IMR-90 (cell line): ENCODE data around the gene TALDO1. TPM values are rescaled to one million over a fixed set of nuclear protein-coding genes. Genes with fewer than 3 reads are reported as not detected.

Experiments used
- ATAC-seq: fragments of 200-7000 bp; cut with Tn5 transposase; 2 replicates; pipeline ENCODE4 v1.9.1; 2020; ENCODE audit warnings: low read depth, mild to moderate bottlenecking, moderate library complexity
- BruUV-seq: library from RNA; stranded (reverse); fragments of 400-500 nt; replicated peaks from 2 replicates; lab custom pipeline; 2021; lab: Mats Ljungman, UMichigan
- CTCF ChIA-PET: fragments of 300-600 bp; formaldehyde crosslinking; extraction: SDS; loops from one replicate; lab custom pipeline; 2021; ENCODE audit warnings: antibody characterized with exemption; lab: Yijun Ruan, JAX
- POLR2A ChIA-PET: fragments of 300-600 bp; sonication (Branson Sonifier 250); formaldehyde crosslinking; loops from one replicate; lab custom pipeline; 2022; ENCODE audit warnings: antibody characterized with exemption; ENCODE audit not compliant: unreplicated experiment; lab: Charles Lee
- DNase-seq: peaks from one replicate; pipeline ENCODE4 v3.0.0; 2013
- H2AFZ ChIP-seq: replicated peaks from 2 replicates; pipeline ENCODE3; 2013; ENCODE audit warnings: low read length, mild to moderate bottlenecking; ENCODE audit not compliant: poor library complexity
- H2AK5ac ChIP-seq: 2 replicates; pipeline ENCODE4 v1.6.1; 2013; ENCODE audit warnings: low read depth, low read length, inconsistent platforms
- H2AK9ac ChIP-seq: replicated peaks from 2 replicates; pipeline ENCODE3; 2013; ENCODE audit warnings: mild to moderate bottlenecking, low read depth, low read length, moderate library complexity; ENCODE audit not compliant: poor library complexity
- H2BK120ac ChIP-seq: 2 replicates; pipeline ENCODE4 v1.6.1; 2013; ENCODE audit warnings: low read depth, low read length, inconsistent platforms
- H2BK15ac ChIP-seq: 3 replicates; pipeline ENCODE4 v1.6.1; 2013; ENCODE audit warnings: low read depth, low read length, inconsistent platforms
- H2BK20ac ChIP-seq: 2 replicates; pipeline ENCODE4 v1.6.1; 2013; ENCODE audit warnings: low read depth, mild to moderate bottlenecking, inconsistent platforms, low read length, moderate library complexity
- H2BK5ac ChIP-seq: 2 replicates; pipeline ENCODE4 v1.6.1; 2013; ENCODE audit warnings: mild to moderate bottlenecking, low read depth, low read length, inconsistent platforms; ENCODE audit not compliant: poor library complexity, severe bottlenecking
- H3K14ac ChIP-seq: replicated peaks from 2 replicates; pipeline ENCODE4 v1.6.1; 2013; ENCODE audit warnings: low read depth, low read length, inconsistent platforms
- H3K18ac ChIP-seq: 2 replicates; pipeline ENCODE4 v1.6.1; 2013; ENCODE audit warnings: low read depth, low read length, control low read depth
- H3K23ac ChIP-seq: 2 replicates; pipeline ENCODE4 v1.6.1; 2013; ENCODE audit warnings: low read depth, low read length, inconsistent platforms
- H3K27ac ChIP-seq: 2 replicates; pipeline ENCODE4 v1.5.1; 2013; ENCODE audit warnings: mild to moderate bottlenecking, control low read depth, low read length; ENCODE audit not compliant: insufficient read depth
- H3K27me3 ChIP-seq: 2 replicates; pipeline ENCODE4 v1.6.1; 2013; ENCODE audit warnings: low read length; ENCODE audit not compliant: control insufficient read depth, insufficient read depth
- H3K36me3 ChIP-seq: 2 replicates; pipeline ENCODE4 v1.6.1; 2013; ENCODE audit warnings: low read length, mixed read lengths; ENCODE audit not compliant: control insufficient read depth, insufficient read depth
- H3K4ac ChIP-seq: 2 replicates; pipeline ENCODE4 v1.6.1; 2013; ENCODE audit warnings: low read depth, low read length, inconsistent platforms
- H3K4me1 ChIP-seq: 2 replicates; pipeline ENCODE4 v1.6.1; 2013; ENCODE audit warnings: low read length, mixed read lengths; ENCODE audit not compliant: control insufficient read depth, insufficient read depth
- H3K4me2 ChIP-seq: 2 replicates; pipeline ENCODE4 v1.6.1; 2013; ENCODE audit warnings: low read depth, mild to moderate bottlenecking, control low read depth, low read length, moderate library complexity
- H3K4me3 ChIP-seq: 2 replicates; pipeline ENCODE4 v1.5.1; 2013; ENCODE audit warnings: low read depth, mild to moderate bottlenecking, control low read depth, low read length, moderate library complexity; ENCODE audit not compliant: insufficient read depth
- H3K56ac ChIP-seq: 2 replicates; pipeline ENCODE4 v1.6.1; 2013; ENCODE audit warnings: low read length, inconsistent platforms; ENCODE audit not compliant: insufficient read depth; ENCODE audit errors: extremely low read depth
- H3K79me1 ChIP-seq, 2 experiments: 2 replicates each; pipeline ENCODE4 v1.6.1; 2013; ENCODE audit warnings: low read length in 2 of 2, inconsistent platforms in 1 of 2, low read depth in 1 of 2
- H3K9ac ChIP-seq: 2 replicates; pipeline ENCODE4 v1.6.1; 2013; ENCODE audit warnings: low read depth, low read length, control low read depth
- H3K9me1 ChIP-seq: 2 replicates; pipeline ENCODE4 v1.6.1; 2013; ENCODE audit warnings: low read length, inconsistent platforms; ENCODE audit not compliant: insufficient read depth
- H3K9me3 ChIP-seq: 2 replicates; pipeline ENCODE4 v1.6.1; 2013; ENCODE audit warnings: low read length; ENCODE audit not compliant: control insufficient read depth, insufficient read depth
- H4K20me1 ChIP-seq: 2 replicates; pipeline ENCODE4 v1.6.1; 2013; ENCODE audit warnings: low read length, inconsistent platforms; ENCODE audit not compliant: insufficient read depth
- H4K5ac ChIP-seq: 2 replicates; pipeline ENCODE4 v1.6.1; 2013; ENCODE audit warnings: mild to moderate bottlenecking, low read depth, low read length, control low read depth
- H4K8ac ChIP-seq, 2 experiments: 2 replicates each; pipeline ENCODE4 v1.6.1; 2013; ENCODE audit warnings: low read depth in 2 of 2, low read length in 2 of 2, control low read depth in 1 of 2, inconsistent platforms in 1 of 2
- H4K91ac ChIP-seq: 2 replicates; pipeline ENCODE4 v1.6.1; 2013; ENCODE audit warnings: low read depth, low read length, inconsistent platforms; ENCODE audit not compliant: insufficient read depth
- BHLHE40 ChIP-seq: fragments of 150-350 bp; IDR thresholded peaks from 2 replicates; pipeline ENCODE4 v1.6.1; 2016; ENCODE audit warnings: mild to moderate bottlenecking, low read depth, low read length
- CEBPB ChIP-seq: IDR thresholded peaks from 2 replicates; pipeline ENCODE4 v1.6.1; 2012; ENCODE audit warnings: low read depth, low read length, improper control_type of control experiment
- CHD1 ChIP-seq: IDR thresholded peaks from 2 replicates; pipeline ENCODE4 v1.6.1; 2012; ENCODE audit warnings: low read depth, low read length, improper control_type of control experiment
- FOS ChIP-seq: fragments of 150-350 bp; IDR thresholded peaks from 2 replicates; pipeline ENCODE4 v1.6.1; 2016; ENCODE audit warnings: low read depth, low read length
- MAFK ChIP-seq: IDR thresholded peaks from 2 replicates; pipeline ENCODE4 v1.6.1; 2012; ENCODE audit warnings: low read depth, low read length, improper control_type of control experiment
- MAZ ChIP-seq: IDR thresholded peaks from 2 replicates; pipeline ENCODE4 v1.6.1; 2012; ENCODE audit warnings: low read depth, mild to moderate bottlenecking, low read length, improper control_type of control experiment, moderate library complexity, borderline replicate concordance
- MXI1 ChIP-seq: IDR thresholded peaks from 2 replicates; pipeline ENCODE4 v1.6.1; 2012; ENCODE audit warnings: low read depth, mild to moderate bottlenecking, low read length, moderate library complexity, borderline replicate concordance
- NFE2L2 ChIP-seq: fragments of 150-350 bp; IDR thresholded peaks from 2 replicates; pipeline ENCODE4 v1.6.1; 2016; ENCODE audit warnings: low read depth, mild to moderate bottlenecking, low read length
- POLR2A ChIP-seq: IDR thresholded peaks from 2 replicates; pipeline ENCODE4 v1.6.1; 2012; ENCODE audit warnings: mild to moderate bottlenecking, low read depth, low read length
- RAD21 ChIP-seq: IDR thresholded peaks from 2 replicates; pipeline ENCODE4 v1.6.1; 2012; ENCODE audit warnings: low read length, improper control_type of control experiment
- RCOR1 ChIP-seq: IDR thresholded peaks from 2 replicates; pipeline ENCODE4 v1.6.1; 2012; ENCODE audit warnings: mild to moderate bottlenecking, low read length, improper control_type of control experiment; ENCODE audit not compliant: insufficient replicate concordance
- RFX5 ChIP-seq: IDR thresholded peaks from 2 replicates; pipeline ENCODE4 v1.8.0; 2012; ENCODE audit warnings: low read depth, mild to moderate bottlenecking, low read length, moderate library complexity
- SMC3 ChIP-seq: fragments of 150-350 bp; IDR thresholded peaks from 2 replicates; pipeline ENCODE4 v1.6.1; 2016; ENCODE audit warnings: low read depth, mild to moderate bottlenecking, antibody characterized with exemption, low read length, moderate library complexity
- USF2 ChIP-seq: fragments of 150-350 bp; IDR thresholded peaks from 2 replicates; pipeline ENCODE4 v1.6.1; 2017; ENCODE audit warnings: mild to moderate bottlenecking, antibody characterized with exemption, low read length, low read depth
- WGBS, 2 experiments: methylation state at CpG; one replicate each; pipeline versions ENCODE4 v1.1.5 to v1.1.7; 2013; ENCODE audit warnings: missing lambda C conversion rate in 2 of 2; ENCODE audit not compliant: insufficient read length in 1 of 2; ENCODE audit errors: extremely low coverage in 2 of 2; 5-methylcytosine and 5-hydroxymethylcytosine counted together
- dilution Hi-C: fragments of 300-500 bp; cut with HindIII; formaldehyde crosslinking; loops from one replicate; pipeline ENCODE4 v1.14.3; 2018; ENCODE audit warnings: low sequenced_read_pairs; ENCODE audit not compliant: unreplicated experiment
- in situ Hi-C: fragments of 300-500 bp; cut with MboI; formaldehyde crosslinking; loops from 3 replicates; pipeline ENCODE4 v1.14.3; 2019; ENCODE audit warnings: low sequenced_read_pairs, inconsistent platforms, mixed read lengths
- intact Hi-C: fragments of 100-400 bp; cut with micrococcal nuclease; formaldehyde crosslinking; loops from 2 replicates; pipeline ENCODE4 v1.10.0; 2022
- polyA plus RNA-seq, 3 experiments: library from polyadenylated mRNA; depleted of rRNA; stranded (reverse); fragments of >200 nt; gene quantifications; 2 replicates each; pipeline ENCODE4 v1.2.3, GENCODE V29; 2012; ENCODE audit warnings: low replicate concordance in 1 of 3
- total RNA-seq: library from RNA; depleted of rRNA; stranded (reverse); fragments of >200 nt; gene quantifications from 2 replicates; pipeline ENCODE4 v1.2.3, GENCODE V29; 2012
- TF ChIP-seq, protein P1 (sequence below): conservative IDR thresholded peaks from 2 replicates; pipeline ENCODE4 v1.5.1; 2012; ENCODE audit warnings: mild to moderate bottlenecking, low read depth, low read length, improper control_type of control experiment

The TALDO1 gene
- total and polyA plus RNA-seq, 2 of the 4 experiments (the other 2 are of a cell fraction): 147 to 210 TPM

DNA sequence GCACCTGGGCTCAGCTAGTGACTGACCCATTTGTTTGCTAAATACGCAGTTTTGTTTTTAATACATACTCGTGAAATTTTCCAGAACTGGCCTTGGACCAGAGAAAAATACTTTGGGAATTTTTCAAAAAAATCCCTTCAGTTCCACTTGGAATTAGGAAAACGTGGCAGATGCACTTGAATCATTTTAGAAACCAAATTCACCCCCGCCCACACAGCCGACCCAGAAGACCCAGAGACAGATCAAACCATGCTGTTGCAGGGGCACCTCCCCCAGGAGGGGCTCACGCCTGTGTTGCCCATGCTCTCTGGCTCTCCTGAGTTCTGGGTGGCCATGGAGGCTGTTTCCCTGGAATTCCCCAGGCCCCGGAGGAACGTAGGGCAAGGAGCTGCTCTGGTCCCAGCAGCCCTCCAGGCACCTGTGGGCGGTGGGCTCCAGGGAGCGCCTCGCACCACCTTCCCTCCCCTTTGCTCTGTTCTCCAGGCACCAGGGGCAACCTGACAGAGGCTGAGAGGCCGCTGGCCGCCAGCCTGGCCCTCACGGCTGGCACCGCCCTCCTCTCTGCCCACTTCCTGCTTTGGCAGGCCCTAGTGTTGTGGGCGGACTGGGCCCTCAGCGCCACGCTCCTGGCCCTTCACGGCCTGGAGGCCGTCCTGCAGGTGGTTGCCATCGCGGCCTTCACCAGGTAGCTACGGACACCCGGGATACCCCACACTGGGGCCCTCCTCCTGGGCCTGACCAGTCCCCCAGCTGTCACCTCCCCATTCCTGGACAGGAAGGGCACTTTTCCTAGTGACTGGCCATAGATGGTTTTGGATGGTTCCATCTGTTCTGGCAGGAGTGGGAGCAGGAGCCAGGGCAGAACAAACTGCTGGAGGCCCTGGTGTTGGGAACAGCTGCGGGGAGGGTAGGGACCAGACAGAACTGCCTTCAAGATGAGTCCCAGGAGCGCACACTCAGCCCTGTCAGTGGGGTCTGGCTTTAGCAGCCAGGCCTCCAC is 44.5 kb upstream of the TALDO1 start:
- BruUV-seq: no TSS peak
- H3K9me3 ChIP-seq: no peaks in the 10 kb centered on the region
- ChIA-PET POLR2A (no interaction called here), CTCF (no interaction called here)
- DNase-seq: no peak
- no peak overlapping the region for H2BK120ac ChIP-seq
- H3K27ac ChIP-seq: no peak overlapping the region
- no peak overlapping the region for H2BK15ac ChIP-seq
- WGBS, 2 experiments: 89% methylated on average over 13 of the region's 26 CpGs; no CpG with 5 or more reads in 1 of the 2 experiments
- H3K79me1 ChIP-seq: peaks cover 17 to 73% of the 10 kb centered on the region in 2 experiments
- H3K56ac ChIP-seq: no peak overlapping the region
- H2AK9ac ChIP-seq: peak overlapping the region; percentile 56
- H2AK5ac ChIP-seq: no peak overlapping the region
- H3K23ac ChIP-seq: no peak overlapping the region
- no peak overlapping the region for H3K4ac ChIP-seq
- in situ Hi-C loops (no loop called here), dilution Hi-C loops (no loop called here), intact Hi-C loops (no loop called here)
- H3K4me2 ChIP-seq: no peak overlapping the region
- H2AFZ ChIP-seq: peak overlapping the region; percentile 10
- H3K9ac ChIP-seq: no peak overlapping the region
- no peak overlapping the region for H3K4me3 ChIP-seq
- no peak overlapping the region for H2BK5ac ChIP-seq
- H4K91ac ChIP-seq: no peak overlapping the region
- ATAC-seq: no peak
- no peak overlapping the region for H2BK20ac ChIP-seq
- H3K14ac ChIP-seq: no peak overlapping the region
- peaks cover 21% of the 10 kb centered on the region; the same call in 1 of the 2 replicates for H3K36me3 ChIP-seq
- H3K4me1 ChIP-seq: peaks cover 37% of the 10 kb centered on the region
- no peak overlapping the region for H4K5ac ChIP-seq
- peaks cover 19% of the 10 kb centered on the region for H4K20me1 ChIP-seq
- H3K18ac ChIP-seq: no peak overlapping the region
- H3K9me1 ChIP-seq: peaks cover 25% of the 10 kb centered on the region
- no peaks in the 10 kb centered on the region for H3K27me3 ChIP-seq
- H4K8ac ChIP-seq: no peak overlapping the region
- TF ChIP-seq USF2 (no peak), POLR2A (no peak), MAZ (no peak), RFX5 (no peak), NFE2L2 (no peak), CHD1 (no peak), RAD21 (no peak), SMC3 (no peak), MXI1 (no peak), BHLHE40 (no peak), MAFK (no peak), RCOR1 (no peak), FOS (no peak), CEBPB (no peak)
- TF ChIP-seq, protein P1, sequence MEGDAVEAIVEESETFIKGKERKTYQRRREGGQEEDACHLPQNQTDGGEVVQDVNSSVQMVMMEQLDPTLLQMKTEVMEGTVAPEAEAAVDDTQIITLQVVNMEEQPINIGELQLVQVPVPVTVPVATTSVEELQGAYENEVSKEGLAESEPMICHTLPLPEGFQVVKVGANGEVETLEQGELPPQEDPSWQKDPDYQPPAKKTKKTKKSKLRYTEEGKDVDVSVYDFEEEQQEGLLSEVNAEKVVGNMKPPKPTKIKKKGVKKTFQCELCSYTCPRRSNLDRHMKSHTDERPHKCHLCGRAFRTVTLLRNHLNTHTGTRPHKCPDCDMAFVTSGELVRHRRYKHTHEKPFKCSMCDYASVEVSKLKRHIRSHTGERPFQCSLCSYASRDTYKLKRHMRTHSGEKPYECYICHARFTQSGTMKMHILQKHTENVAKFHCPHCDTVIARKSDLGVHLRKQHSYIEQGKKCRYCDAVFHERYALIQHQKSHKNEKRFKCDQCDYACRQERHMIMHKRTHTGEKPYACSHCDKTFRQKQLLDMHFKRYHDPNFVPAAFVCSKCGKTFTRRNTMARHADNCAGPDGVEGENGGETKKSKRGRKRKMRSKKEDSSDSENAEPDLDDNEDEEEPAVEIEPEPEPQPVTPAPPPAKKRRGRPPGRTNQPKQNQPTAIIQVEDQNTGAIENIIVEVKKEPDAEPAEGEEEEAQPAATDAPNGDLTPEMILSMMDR: no peak
